ENCODE measurements around the gene PHLDB2.

DNA sequence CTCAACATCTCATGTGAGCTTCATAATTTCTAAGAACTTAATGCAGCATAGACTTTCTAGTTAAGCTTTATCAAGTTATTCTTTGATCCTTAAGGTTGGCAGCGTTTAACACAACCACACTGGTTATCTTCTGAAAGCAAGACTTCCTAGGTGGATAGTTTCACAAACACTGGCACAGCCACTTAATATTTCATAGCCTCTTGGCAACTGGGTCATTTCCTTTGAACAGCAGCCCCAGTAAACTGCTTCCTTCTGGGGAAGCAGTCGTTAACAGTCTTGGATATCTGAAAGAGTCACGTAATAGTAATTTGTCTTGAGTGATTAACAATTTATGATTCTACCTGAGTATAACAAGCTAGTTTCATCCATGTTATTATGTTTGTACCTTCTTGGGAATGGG is 73.9 kb downstream of the PHLDB2 start:
- TF ChIP-seq CTCF (conservative IDR thresholded peaks at IDR 0.05; ENCODE audit: low read depth, low read length) (no peak), EZH2 (IDR thresholded peaks at IDR 0.05; ENCODE audit: low read length, unreplicated experiment) (no peak), EZH2phosphoT487 (IDR thresholded peaks at IDR 0.05; ENCODE audit: borderline replicate concordance, low read length) (no peak)

All from PC-3 (cell line).